Uterus (tissue), 4 donors: ENCODE data around the gene NCOR2. TPM values are rescaled to one million over a fixed set of nuclear protein-coding genes. Genes with fewer than 3 reads are reported as not detected.

Source experiments
- DNase-seq, 2 donors: peaks; one replicate each; pipeline ENCODE4 v3.0.0-alpha.2; 2019 to 2020
- H3K27ac ChIP-seq, 2 donors: fragments of 200-600 bp; sonication (generic); 1 replicate in 1 of 2; 2 replicates in 1 of 2; pipeline ENCODE4 v1.5.1; 2016 to 2018
- H3K27me3 ChIP-seq, 2 donors: fragments of 200-600 bp; sonication (generic); one replicate each; pipeline ENCODE4 v1.5.1; 2018 to 2019; ENCODE audit warnings: control low read depth in 1 of 2
- H3K36me3 ChIP-seq, 2 donors: fragments of 200-600 bp; sonication (generic); one replicate each; pipeline ENCODE4 v1.5.1; 2019; ENCODE audit warnings: control low read depth in 1 of 2
- H3K4me1 ChIP-seq, 2 donors: fragments of 200-600 bp; sonication (generic); one replicate each; pipeline ENCODE4 v1.5.1; 2018 to 2019; ENCODE audit warnings: control low read depth in 1 of 2
- H3K4me3 ChIP-seq, 2 donors: fragments of 200-600 bp; sonication (generic); 1 replicate in 1 of 2; 2 replicates in 1 of 2; pipeline ENCODE4 v1.5.1; 2018 to 2019; ENCODE audit warnings: mild to moderate bottlenecking in 1 of 2
- H3K9me3 ChIP-seq, 2 donors: fragments of 200-600 bp; sonication (generic); one replicate each; pipeline ENCODE4 v1.5.1; 2019; ENCODE audit warnings: control low read depth in 1 of 2
- CTCF ChIP-seq, 4 experiments: fragments of 200-600 bp in 2 of 4; fragments of 450-650 bp in 2 of 4; sonication (generic) in 2 of 4; IDR thresholded peaks; one replicate each; pipeline ENCODE4 v1.5.1; 2016 to 2019; ENCODE audit warnings: antibody characterized with exemption in 4 of 4, mild to moderate bottlenecking in 2 of 4, moderate library complexity in 1 of 4
- POLR2A ChIP-seq, 2 donors: fragments of 450-650 bp; IDR thresholded peaks; one replicate each; pipeline ENCODE4 v1.6.1; 2016; ENCODE audit warnings: antibody characterized with exemption in 2 of 2, mild to moderate bottlenecking in 1 of 2, moderate library complexity in 1 of 2
- intact Hi-C: fragments of 100-400 bp; cut with DNase I; formaldehyde crosslinking; loops from one replicate; pipeline ENCODE4 v1.15.1; 2023; ENCODE audit warnings: low total_unique reads
- total RNA-seq, 4 donors: library from RNA; depleted of rRNA in 3 of 4; stranded (reverse); fragments of >200 nt in 3 of 4; gene quantifications; one replicate each; pipeline versions ENCODE4 v1.1.0 to v1.2.4, GENCODE V29; 2014 to 2023
- donor health status: DM: yes; HTN: yes; CAD: no.

Gene NCOR2
- total RNA-seq, 4 donors from 2014 or later = 65.1 to 436 (median 102) TPM

- Histone ChIP-seq H3K36me3 (no peaks in the 10 kb centered on the region), H3K27ac (no peak overlapping the region), H3K27me3 (no peaks in the 10 kb centered on the region), H3K9me3 (no peaks in the 10 kb centered on the region), H3K4me1 (peaks cover 0 to 12% of the 10 kb centered on the region in 2 donors), H3K4me3 (no peak overlapping the region)
- TF ChIP-seq CTCF (IDR thresholded peaks at IDR 0.05) (no peak), POLR2A (IDR thresholded peaks at IDR 0.05) (no peak)
- DNase-seq = no peak
- intact Hi-C loops = loop anchor here (10.0 kb wide), 2 partner anchors 205 to 495 kb away; no protein-coding TSS in a partner anchor
These were observed 8.0 kb downstream of the NCOR2 start for GRCh38 chr12:124559182-124560017.

- DNase-seq = no peak
- Histone ChIP-seq H3K36me3 (no peaks in the 10 kb centered on the region), H3K4me3 (no peak overlapping the region), H3K4me1 (peaks cover 0 to 18% of the 10 kb centered on the region in 2 donors), H3K9me3 (no peaks in the 10 kb centered on the region), H3K27ac (no peak overlapping the region), H3K27me3 (no peaks in the 10 kb centered on the region)
- no peak for TF ChIP-seq POLR2A (IDR thresholded peaks at IDR 0.05)
- no peak for TF ChIP-seq CTCF (IDR thresholded peaks at IDR 0.05)
- intact Hi-C loops = loop anchor here (10.0 kb wide), 1 partner anchor 494 kb away; no protein-coding TSS in a partner anchor
These were observed 9.1 kb downstream of the NCOR2 start for GRCh38 chr12:124558313-124558712.

- TF ChIP-seq CTCF (IDR thresholded peaks at IDR 0.05) (no peak), POLR2A (IDR thresholded peaks at IDR 0.05) (no peak)
- Histone ChIP-seq H3K4me1 (peaks cover 0 to 18% of the 10 kb centered on the region in 2 donors), H3K9me3 (no peaks in the 10 kb centered on the region), H3K27ac (peak overlapping the region in 1 of 2 donors; percentile 11), H3K4me3 (no peak overlapping the region), H3K36me3 (no peaks in the 10 kb centered on the region), H3K27me3 (no peaks in the 10 kb centered on the region)
- no peak for DNase-seq
- intact Hi-C loops = loop anchor here (10.0 kb wide), 1 partner anchor 493 kb away; no protein-coding TSS in a partner anchor
These were observed 9.7 kb downstream of the NCOR2 start for GRCh38 chr12:124557518-124558223.

GRCh38 chr12:124556896-124557501 is 10.4 kb downstream of the NCOR2 start:
- H3K9me3 ChIP-seq = no peaks in the 10 kb centered on the region
- H3K4me1 ChIP-seq = peaks cover 0 to 18% of the 10 kb centered on the region in 2 donors
- H3K27ac ChIP-seq = peak overlapping the region in 1 of 2 donors; percentile 11
- TF ChIP-seq CTCF (IDR thresholded peaks at IDR 0.05) = peak in 1 of 4 experiments; percentile 10
- TF ChIP-seq POLR2A (IDR thresholded peaks at IDR 0.05) = no peak
- H3K27me3 ChIP-seq = no peaks in the 10 kb centered on the region
- intact Hi-C loops = loop anchor here (10.0 kb wide), 1 partner anchor 492 kb away; no protein-coding TSS in a partner anchor
- peak in 1 of 2 donors; percentile 29 for DNase-seq
- H3K36me3 ChIP-seq = no peaks in the 10 kb centered on the region
- no peak overlapping the region for H3K4me3 ChIP-seq
